Right renal pelvis (tissue), 4 donors: ENCODE measurements around the gene HLTF. TPM values are rescaled to one million over a fixed set of nuclear protein-coding genes. Genes with fewer than 3 reads are reported as not detected.

Experiments
- DNase-seq, 4 donors: peaks; one replicate each; pipeline ENCODE4 v3.0.0-alpha.2; 2013; ENCODE audit warnings: low read depth in 4 of 4, low spot score in 3 of 4, missing footprints in 1 of 4
- polyA plus RNA-seq, 4 donors: library from polyadenylated mRNA; unstranded; fragments of 120-200 nt; gene quantifications; one replicate each; pipeline ENCODE4 v1.2.1, GENCODE V29; 2013; ENCODE audit not compliant: insufficient read length in 4 of 4

HLTF gene
- polyA plus RNA-seq, 4 donors = 38.9 to 53.2 (median 48.0) TPM

GRCh38 chr3:149090461-149090860 lies 4.1 kb upstream of the HLTF start:
- no peak for DNase-seq

GRCh38 chr3:149089395-149089794 lies 3.1 kb upstream of the HLTF start:
- DNase-seq = no peak

GRCh38 chr3:149087208-149087607 lies 875 bp upstream of the HLTF start:
- no peak for DNase-seq

GRCh38 chr3:149085828-149086231 lies 503 bp downstream of the HLTF start:
- DNase-seq = peak; percentile 5 to 35 (median 32)

GRCh38 chr3:149081772-149082171 lies 4.6 kb downstream of the HLTF start:
- no peak for DNase-seq

- no peak for DNase-seq
These were observed 5.6 kb downstream of the HLTF start for GRCh38 chr3:149080699-149081091.

- DNase-seq = no peak
These were observed 6.2 kb downstream of the HLTF start for GRCh38 chr3:149080011-149080698.

GRCh38 chr3:149077628-149078027 lies 8.7 kb downstream of the HLTF start:
- DNase-seq = peak; percentile 11 to 61 (median 32)

- no peak for DNase-seq
These were observed 18.4 kb downstream of the HLTF start for GRCh38 chr3:149067883-149068282.

- DNase-seq = no peak
These were observed 24.6 kb downstream of the HLTF start for GRCh38 chr3:149061776-149062175.

GRCh38 chr3:149058602-149059001 lies 27.7 kb downstream of the HLTF start:
- no peak for DNase-seq

GRCh38 chr3:149058198-149058597 lies 28.1 kb downstream of the HLTF start:
- DNase-seq = no peak

- no peak for DNase-seq
These were observed 30.8 kb downstream of the HLTF start for GRCh38 chr3:149055575-149055974.

- DNase-seq = no peak
These were observed 41.8 kb downstream of the HLTF start for GRCh38 chr3:149044339-149045083.

- DNase-seq = no peak
These were observed 43.4 kb downstream of the HLTF start for GRCh38 chr3:149042789-149043386.

GRCh38 chr3:149038322-149038721 lies 48.0 kb downstream of the HLTF start:
- no peak for DNase-seq

GRCh38 chr3:149037684-149038083 lies 48.6 kb downstream of the HLTF start:
- no peak for DNase-seq

GRCh38 chr3:149031096-149031495 lies 55.2 kb downstream of the HLTF start:
- DNase-seq = no peak

- no peak for DNase-seq
These were observed 59.6 kb downstream of the HLTF start for GRCh38 chr3:149026718-149027117.

GRCh38 chr3:149023951-149024350 lies 62.4 kb downstream of the HLTF start:
- DNase-seq = no peak

GRCh38 chr3:149021830-149022229 lies 64.5 kb downstream of the HLTF start:
- DNase-seq = no peak

- no peak for DNase-seq
These were observed 65.5 kb downstream of the HLTF start for GRCh38 chr3:149020839-149021252.
